GM21367 (cell line): ENCODE measurements around the gene SMARCB1.

Source experiments
- ATAC-seq: cut with Tn5 transposase; IDR thresholded peaks from one replicate; pipeline ENCODE4 v1.9.1; 2021; ENCODE audit not compliant: unreplicated experiment

Gene SMARCB1

GRCh38 chr22:23786752-23787599, at the start of gene SMARCB1:
Gene SMARCB1 (plus strand): TSS chr22:23786966. CDS start chr22:23787170, 204 bp downstream.
- peak; percentile 51 for ATAC-seq

DNA sequence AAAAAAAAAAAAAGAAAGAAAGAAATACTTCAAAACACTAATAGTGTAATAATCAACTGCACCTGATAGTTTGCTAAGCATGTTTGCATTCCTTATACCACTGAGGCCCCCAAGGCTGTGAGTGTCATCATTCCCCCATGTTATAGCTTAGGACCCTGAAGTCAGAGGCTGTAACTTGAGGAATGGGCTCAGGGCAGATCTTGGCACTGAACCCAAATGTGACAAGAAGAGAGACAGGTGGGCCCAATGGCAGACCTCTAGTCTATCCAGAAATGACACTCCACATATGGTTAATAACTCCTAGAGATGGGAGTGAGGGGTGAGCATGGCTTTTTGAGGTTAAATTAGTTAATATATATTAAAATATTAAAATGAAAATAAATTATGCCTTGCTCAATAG, 49.1 kb upstream of the SMARCB1 start:
- no peak for ATAC-seq

DNA sequence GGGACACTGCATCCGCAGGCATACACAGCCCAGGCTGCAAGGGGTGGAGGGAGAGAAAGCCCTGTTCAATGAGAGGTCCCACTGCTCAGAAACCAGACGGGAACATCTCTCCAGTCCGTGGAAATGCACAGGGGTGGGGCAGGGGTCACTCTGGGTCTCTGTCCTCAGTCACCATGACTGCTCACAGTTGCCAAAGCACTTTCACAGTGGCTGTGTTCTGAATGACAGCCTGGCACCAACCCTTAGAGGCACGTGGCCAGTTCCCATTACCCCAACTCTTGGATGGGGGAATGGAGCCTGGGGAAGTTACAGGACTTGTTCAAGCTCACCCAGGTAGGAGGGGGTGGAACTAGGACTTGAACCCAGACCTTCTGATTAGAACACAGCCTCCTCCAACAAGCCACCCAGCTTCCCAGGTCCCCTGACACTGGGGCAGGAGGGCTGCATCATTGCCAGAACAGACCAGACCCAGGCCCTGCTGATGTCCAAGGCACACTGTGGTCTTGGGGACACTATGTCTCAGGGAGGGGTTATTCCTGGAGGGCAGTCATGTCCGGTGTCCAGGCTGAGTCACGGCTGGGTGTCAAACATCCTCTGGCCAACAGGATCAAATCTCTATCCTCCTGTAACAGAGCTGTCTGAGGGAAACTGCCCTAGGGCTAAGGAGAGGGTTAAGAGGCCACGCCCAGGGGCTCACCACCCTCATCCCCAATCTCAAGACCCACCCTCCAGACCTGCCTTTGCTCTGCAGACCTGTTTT, 44.1 kb upstream of the SMARCB1 start:
- no peak for ATAC-seq

DNA sequence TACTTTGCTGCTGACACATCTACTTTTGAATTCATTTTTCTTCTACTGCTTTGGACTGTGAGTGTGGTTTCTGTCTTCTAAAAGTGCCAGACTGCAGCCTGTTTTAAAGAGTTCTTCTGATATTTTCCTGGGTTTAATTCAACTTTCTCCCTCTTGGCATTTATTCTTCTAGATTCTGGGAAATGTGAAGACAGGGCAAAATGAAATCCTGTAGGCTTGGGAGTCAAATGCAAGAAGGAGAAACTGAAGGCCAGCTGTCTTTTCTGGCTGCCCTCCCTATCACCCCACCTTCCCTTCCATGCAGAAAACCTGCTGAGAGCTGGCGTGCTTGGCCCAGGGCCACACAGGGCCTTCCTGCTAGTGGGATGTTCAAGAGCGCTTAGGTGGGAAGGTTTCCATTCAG, 43.5 kb upstream of the SMARCB1 start:
- no peak for ATAC-seq

- no peak for ATAC-seq
Observed at GRCh38 chr22:23744001-23744400, 42.8 kb upstream of the SMARCB1 start.

DNA sequence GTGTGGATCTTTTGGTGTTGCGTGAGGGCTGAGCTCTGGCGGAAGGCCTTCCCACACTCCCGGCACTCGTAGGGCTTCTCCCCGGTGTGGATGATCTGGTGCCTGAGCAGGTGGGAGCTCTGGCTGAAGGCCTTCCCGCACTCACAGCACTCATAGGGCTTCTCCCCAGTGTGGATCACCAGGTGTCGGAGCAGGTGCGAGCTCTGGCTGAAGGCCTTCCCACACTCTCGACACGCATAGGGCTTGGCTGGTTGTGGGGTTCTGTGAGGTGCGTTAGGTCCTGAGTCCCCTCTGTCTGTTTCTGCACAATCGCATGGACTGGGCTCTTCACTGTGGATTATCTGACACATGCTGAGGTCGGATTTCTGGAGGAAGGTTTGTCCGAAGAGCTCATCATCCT, 42.3 kb upstream of the SMARCB1 start:
- no peak for ATAC-seq

DNA sequence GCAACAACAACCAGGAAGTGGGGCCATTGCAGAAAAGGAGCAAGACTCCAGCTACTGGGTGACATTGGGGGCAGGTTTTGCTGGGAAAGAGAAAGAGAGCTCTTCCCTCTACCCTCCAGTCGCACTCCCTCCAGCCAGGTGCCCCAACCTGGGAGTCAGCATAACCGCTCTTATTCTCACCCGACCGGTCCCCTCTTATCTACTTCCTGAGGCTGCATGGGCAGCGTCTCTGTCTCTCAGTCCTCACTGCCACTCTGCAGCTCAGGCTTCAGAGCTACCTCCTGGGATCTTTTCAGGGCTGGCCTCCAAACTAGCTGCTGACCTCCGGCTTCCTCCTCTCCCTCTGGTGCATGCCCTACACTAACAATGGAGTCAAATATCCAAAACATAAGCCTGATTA, 41.0 kb upstream of the SMARCB1 start:
- ATAC-seq, result no peak

DNA sequence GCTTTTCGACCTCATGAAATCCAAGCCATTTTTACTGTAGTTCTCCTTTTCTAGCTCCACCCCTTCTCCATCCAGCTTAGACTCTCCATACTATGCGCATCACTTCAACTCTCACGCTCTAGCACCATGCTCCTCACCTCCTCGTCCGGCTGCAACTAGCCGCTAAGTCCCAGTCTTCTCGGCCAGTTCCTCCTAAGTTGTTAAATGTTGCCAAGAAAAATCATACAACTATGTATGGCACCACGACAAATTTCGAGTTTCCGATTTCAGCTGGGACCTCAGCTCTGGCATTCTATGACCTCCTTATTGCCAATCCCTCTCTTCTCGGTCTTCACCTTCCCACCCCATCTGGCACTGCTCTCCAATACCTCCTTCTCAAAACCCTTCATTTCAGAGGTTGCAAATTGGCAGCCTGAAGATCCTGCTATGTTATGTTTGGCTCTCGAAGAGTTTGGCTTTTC, 36.9 kb upstream of the SMARCB1 start:
- ATAC-seq, result no peak

GRCh38 chr22:23750367-23750713, 36.4 kb upstream of the SMARCB1 start:
- no peak for ATAC-seq

- ATAC-seq, result peak; percentile 64
Observed at GRCh38 chr22:23750714-23751440, 35.9 kb upstream of the SMARCB1 start, which contains the start of gene ZNF70. Gene ZNF70 (minus strand): TSS chr22:23751112. CDS start chr22:23745140, 5,972 bp downstream.

- ATAC-seq, result peak; percentile 17
Observed at GRCh38 chr22:23751441-23751996, 35.2 kb upstream of the SMARCB1 start.

- no peak for ATAC-seq
Observed at GRCh38 chr22:23752090-23752691, 34.6 kb upstream of the SMARCB1 start.

DNA sequence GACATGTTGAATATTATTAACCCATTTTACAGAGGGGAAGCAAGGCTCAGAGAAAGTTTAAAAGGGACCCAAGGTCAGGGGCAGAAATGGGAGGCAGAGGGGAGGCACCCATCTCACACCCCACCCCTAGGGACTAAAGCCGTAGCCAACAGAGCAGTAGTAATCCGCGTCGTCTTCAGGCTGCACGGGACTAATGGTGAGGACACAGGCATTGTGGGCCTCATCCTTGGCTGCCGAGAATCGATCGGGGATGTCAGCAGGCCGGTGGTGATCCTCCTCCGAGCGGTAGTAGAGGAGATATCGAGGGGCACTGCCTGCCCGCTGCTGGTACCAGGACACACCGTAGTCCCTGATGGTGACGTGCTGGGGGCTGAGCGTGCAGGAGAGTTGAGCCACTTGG, 34.0 kb upstream of the SMARCB1 start:
- ATAC-seq, result no peak

DNA sequence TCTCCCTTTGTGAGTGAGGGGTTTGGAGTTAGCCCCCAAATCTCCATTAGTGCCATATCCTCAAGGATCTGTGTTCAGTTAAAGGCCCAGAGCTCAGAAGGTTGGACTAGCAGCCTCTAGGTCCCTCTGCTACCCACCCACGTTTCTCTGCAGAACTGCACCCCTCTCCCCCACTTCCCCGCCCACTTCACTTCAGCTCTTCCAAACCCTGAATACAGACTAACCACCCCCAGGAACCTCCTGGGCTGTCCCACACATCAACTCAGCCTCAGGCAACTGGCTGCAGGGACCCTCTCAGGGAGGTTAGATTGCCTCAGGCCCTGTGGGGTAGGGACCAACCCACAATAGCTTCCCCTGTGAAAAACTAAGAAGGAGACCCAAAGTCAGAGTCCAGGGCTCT, 33.4 kb upstream of the SMARCB1 start:
- ATAC-seq, result no peak

- ATAC-seq, result no peak
Observed at GRCh38 chr22:23754220-23754919, 32.4 kb upstream of the SMARCB1 start, which contains the start of gene VPREB3. Gene VPREB3 (minus strand): TSS chr22:23754425. CDS start chr22:23754363, 62 bp downstream.

GRCh38 chr22:23754980-23755636, 31.7 kb upstream of the SMARCB1 start:
- ATAC-seq, result no peak

- ATAC-seq, result no peak
Observed at GRCh38 chr22:23755711-23756110, 31.1 kb upstream of the SMARCB1 start.

- ATAC-seq, result no peak
Observed at GRCh38 chr22:23756891-23757290, 29.9 kb upstream of the SMARCB1 start.

- no peak for ATAC-seq
Observed at GRCh38 chr22:23759566-23759965, 27.2 kb upstream of the SMARCB1 start.
